Mucosa of rectum (tissue), 2 donors: ENCODE data around the gene MROH8.

ENCODE experiments used
- H3K27ac ChIP-seq, 2 donors: one replicate each; pipeline ENCODE4 v1.7.0; 2013; ENCODE audit warnings: inconsistent platforms in 2 of 2, low read depth in 2 of 2, low read length in 2 of 2
- H3K27me3 ChIP-seq, 2 donors: one replicate each; pipeline ENCODE4 v1.7.0; 2013; ENCODE audit warnings: low read length in 2 of 2; ENCODE audit not compliant: control insufficient read depth in 2 of 2, insufficient read depth in 2 of 2
- H3K36me3 ChIP-seq, 2 donors: one replicate each; pipeline ENCODE4 v1.7.0; 2013; ENCODE audit warnings: low read length in 2 of 2; ENCODE audit not compliant: control insufficient read depth in 2 of 2, insufficient read depth in 2 of 2
- H3K4me1 ChIP-seq, 2 donors: one replicate each; pipeline ENCODE4 v1.7.0; 2013; ENCODE audit warnings: low read length in 2 of 2, mild to moderate bottlenecking in 1 of 2; ENCODE audit not compliant: control insufficient read depth in 2 of 2, insufficient read depth in 2 of 2
- H3K4me3 ChIP-seq, 2 donors: one replicate each; pipeline ENCODE4 v1.7.0; 2013; ENCODE audit warnings: low read length in 2 of 2
- H3K9ac ChIP-seq, 2 donors: one replicate each; pipeline ENCODE4 v1.7.0; 2013; ENCODE audit warnings: low read length in 2 of 2, low read depth in 1 of 2, mild to moderate bottlenecking in 1 of 2
- H3K9me3 ChIP-seq, 2 donors: one replicate each; pipeline ENCODE4 v1.7.0; 2013; ENCODE audit warnings: low read length in 2 of 2; ENCODE audit not compliant: control insufficient read depth in 2 of 2
- donor health status: healthy.
- donor health status: Normal muscosa, but diverticular disease.

MROH8 gene

GRCh38 chr20:37200926-37201826 lies 21.8 kb upstream of the MROH8 start:
- Histone ChIP-seq H3K4me1 (peaks cover 0 to 3% of the 10 kb centered on the region in 2 donors), H3K27ac (no peak overlapping the region), H3K36me3 (peaks cover 61 to 64% of the 10 kb centered on the region in 2 donors), H3K9me3 (no peaks in the 10 kb centered on the region), H3K9ac (no peak overlapping the region), H3K27me3 (no peaks in the 10 kb centered on the region), H3K4me3 (no peak overlapping the region)

- no peaks in the 10 kb centered on the region for H3K27me3 ChIP-seq
- H3K9ac ChIP-seq, result no peak overlapping the region
- H3K36me3 ChIP-seq, result peaks cover 56 to 57% of the 10 kb centered on the region in 2 donors
- H3K4me3 ChIP-seq, result no peak overlapping the region
- no peaks in the 10 kb centered on the region for H3K9me3 ChIP-seq
- H3K27ac ChIP-seq, result no peak overlapping the region
- peaks cover 0 to 3% of the 10 kb centered on the region in 2 donors for H3K4me1 ChIP-seq
Measured at GRCh38 chr20:37200376-37200775, 21.0 kb upstream of the MROH8 start.

GRCh38 chr20:37198932-37199660 lies 19.7 kb upstream of the MROH8 start:
- no peak overlapping the region for H3K27ac ChIP-seq
- no peak overlapping the region for H3K9ac ChIP-seq
- no peaks in the 10 kb centered on the region for H3K27me3 ChIP-seq
- peaks cover 0 to 3% of the 10 kb centered on the region in 2 donors for H3K4me1 ChIP-seq
- H3K4me3 ChIP-seq, result no peak overlapping the region
- no peaks in the 10 kb centered on the region for H3K9me3 ChIP-seq
- H3K36me3 ChIP-seq, result peaks cover 43 to 44% of the 10 kb centered on the region in 2 donors

- Histone ChIP-seq H3K4me1 (peaks cover 5 to 9% of the 10 kb centered on the region in 2 donors), H3K9ac (no peak overlapping the region), H3K4me3 (no peak overlapping the region), H3K27ac (no peak overlapping the region), H3K36me3 (peaks cover 24% of the 10 kb centered on the region in 2 donors), H3K9me3 (no peaks in the 10 kb centered on the region), H3K27me3 (no peaks in the 10 kb centered on the region)
Measured at GRCh38 chr20:37194621-37195417, 15.5 kb upstream of the MROH8 start.

- H3K9ac ChIP-seq, result no peak overlapping the region
- H3K4me3 ChIP-seq, result no peak overlapping the region
- no peak overlapping the region for H3K27ac ChIP-seq
- H3K27me3 ChIP-seq, result no peaks in the 10 kb centered on the region
- no peaks in the 10 kb centered on the region for H3K9me3 ChIP-seq
- H3K4me1 ChIP-seq, result peaks cover 5 to 9% of the 10 kb centered on the region in 2 donors
- peaks cover 14 to 17% of the 10 kb centered on the region in 2 donors for H3K36me3 ChIP-seq
Measured at GRCh38 chr20:37193821-37194220, 14.5 kb upstream of the MROH8 start.

GRCh38 chr20:37193226-37193625 lies 13.9 kb upstream of the MROH8 start:
- no peak overlapping the region for H3K4me3 ChIP-seq

GRCh38 chr20:37192137-37192854 lies 12.9 kb upstream of the MROH8 start:
- Histone ChIP-seq H3K36me3 (peaks cover 6 to 7% of the 10 kb centered on the region in 2 donors), H3K4me1 (peaks cover 5 to 9% of the 10 kb centered on the region in 2 donors), H3K4me3 (no peak overlapping the region), H3K27ac (no peak overlapping the region), H3K27me3 (no peaks in the 10 kb centered on the region), H3K9me3 (no peaks in the 10 kb centered on the region), H3K9ac (no peak overlapping the region)

More at GRCh38 chr20:37193226-37193625, 13.9 kb upstream of the MROH8 start:
- peaks cover 8 to 13% of the 10 kb centered on the region in 2 donors for H3K36me3 ChIP-seq
- H3K27ac ChIP-seq, result no peak overlapping the region
- H3K9me3 ChIP-seq, result no peaks in the 10 kb centered on the region
- H3K27me3 ChIP-seq, result no peaks in the 10 kb centered on the region
- H3K9ac ChIP-seq, result no peak overlapping the region
- H3K4me1 ChIP-seq, result peaks cover 5 to 9% of the 10 kb centered on the region in 2 donors

GRCh38 chr20:37190354-37191112 lies 11.2 kb upstream of the MROH8 start:
- H3K4me3 ChIP-seq, result no peak overlapping the region
- no peak overlapping the region for H3K27ac ChIP-seq
- no peak overlapping the region for H3K9ac ChIP-seq
- H3K4me1 ChIP-seq, result peaks cover 5 to 9% of the 10 kb centered on the region in 2 donors
- no peaks in the 10 kb centered on the region for H3K9me3 ChIP-seq
- no peaks in the 10 kb centered on the region for H3K27me3 ChIP-seq
- H3K36me3 ChIP-seq, result peaks cover 8 to 14% of the 10 kb centered on the region in 2 donors
